OCI-LY1 (cell line): Measurements from ENCODE around the gene ZNF655.

Source experiments
- H2AFZ ChIP-seq: fragments of 200-600 bp; sonication (generic), shearing (Covaris generic); 2 replicates; pipeline ENCODE4 v1.6.0; 2014; ENCODE audit warnings: antibody characterized with exemption, mild to moderate bottlenecking, low read length
- H3F3A ChIP-seq: fragments of 200-600 bp; sonication (generic), shearing (Covaris generic); 2 replicates; pipeline ENCODE4 v1.6.0; 2014; ENCODE audit warnings: mild to moderate bottlenecking, antibody characterized with exemption, low read length, moderate library complexity; ENCODE audit not compliant: insufficient read depth
- H3K27ac ChIP-seq: fragments of 200-600 bp; sonication (generic); 2 replicates; pipeline ENCODE4 v1.5.1; 2014; ENCODE audit warnings: low read length, mixed run types, mild to moderate bottlenecking, low read depth; ENCODE audit not compliant: poor library complexity, severe bottlenecking
- H3K27me3 ChIP-seq: fragments of 200-600 bp; sonication (generic); 2 replicates; pipeline ENCODE4 v1.6.0; 2014; ENCODE audit warnings: antibody characterized with exemption, mild to moderate bottlenecking, low read length, moderate library complexity; ENCODE audit not compliant: insufficient read depth
- H3K36me3 ChIP-seq: fragments of 200-600 bp; sonication (generic); 2 replicates; pipeline ENCODE4 v1.6.1; 2014; ENCODE audit warnings: mild to moderate bottlenecking, antibody characterized with exemption, low read length, moderate library complexity, mixed read lengths; ENCODE audit not compliant: insufficient read depth
- H3K4me1 ChIP-seq: fragments of 200-600 bp; sonication (generic); 2 replicates; pipeline ENCODE4 v1.5.1; 2014; ENCODE audit warnings: mild to moderate bottlenecking, low read length, moderate library complexity; ENCODE audit not compliant: insufficient read depth, severe bottlenecking
- H3K4me2 ChIP-seq: fragments of 200-600 bp; sonication (generic), shearing (Covaris generic); 2 replicates; pipeline ENCODE4 v1.6.1; 2014; ENCODE audit warnings: low read length
- H3K4me3 ChIP-seq: fragments of 200-600 bp; sonication (generic); 2 replicates; pipeline ENCODE4 v1.5.1; 2014; ENCODE audit warnings: low read length, low read depth, mild to moderate bottlenecking, mixed read lengths; ENCODE audit not compliant: poor library complexity, severe bottlenecking
- H3K79me2 ChIP-seq: fragments of 200-600 bp; shearing (Covaris generic); 2 replicates; pipeline ENCODE4 v1.6.1; 2016; ENCODE audit warnings: mixed run types, low read length, mixed read lengths; ENCODE audit not compliant: insufficient read depth
- H3K9ac ChIP-seq: fragments of 200-600 bp; sonication (generic), shearing (Covaris generic); 2 replicates; pipeline ENCODE4 v1.6.1; 2014; ENCODE audit warnings: mild to moderate bottlenecking, low read length, mixed read lengths
- H3K9me2 ChIP-seq: fragments of 200-600 bp; sonication (generic), shearing (Covaris generic); 2 replicates; pipeline ENCODE4 v1.6.1; 2014; ENCODE audit warnings: low read depth, mild to moderate bottlenecking, low read length, mixed read lengths
- H3K9me3 ChIP-seq: fragments of 200-600 bp; shearing (Covaris generic); 2 replicates; pipeline ENCODE4 v1.6.1; 2014; ENCODE audit warnings: low read length, mixed read lengths
- H4K20me1 ChIP-seq: fragments of 200-600 bp; sonication (generic), shearing (Covaris generic); 2 replicates; pipeline ENCODE4 v1.6.0; 2016; ENCODE audit warnings: mild to moderate bottlenecking, low read length; ENCODE audit not compliant: insufficient read depth
- EZH2 ChIP-seq: fragments of 200-600 bp; sonication (generic), shearing (Covaris generic); IDR thresholded peaks from 2 replicates; pipeline ENCODE4 v1.8.0; 2017; ENCODE audit warnings: borderline replicate concordance, mixed run types, mild to moderate bottlenecking, antibody characterized with exemption, low read length, moderate library complexity, mixed read lengths
- TF ChIP-seq, protein P1 (sequence below): fragments of 200-600 bp; sonication (generic), shearing (Covaris generic); IDR thresholded peaks from 2 replicates; pipeline ENCODE4 v1.5.1; 2017; ENCODE audit warnings: mild to moderate bottlenecking, antibody characterized with exemption, low read length, moderate library complexity, mixed read lengths

ZNF655 gene

DNA sequence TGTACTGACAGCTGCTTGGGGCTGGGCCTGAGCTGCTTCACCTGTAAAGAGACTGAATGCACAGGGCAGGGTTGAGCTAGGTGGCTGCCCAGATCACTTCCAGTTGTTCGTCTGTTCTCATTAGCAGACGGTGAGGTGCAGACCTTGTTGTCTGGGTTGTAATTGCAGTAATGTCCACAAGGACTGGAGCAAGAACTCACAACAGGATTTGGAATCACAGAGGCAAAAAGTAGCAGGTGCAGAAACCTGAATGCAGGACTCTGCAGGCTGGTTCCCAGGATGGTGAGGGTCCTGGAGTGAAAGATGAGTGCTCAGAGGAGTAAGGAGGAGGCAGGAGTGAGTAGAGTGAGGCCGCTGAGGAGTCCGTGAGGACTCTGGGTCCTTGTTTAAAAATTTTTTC lies 67.5 kb downstream of the ZNF655 start:
- no peak overlapping the region for H3K27ac ChIP-seq

More for the DNA sequence above, 67.5 kb downstream of the ZNF655 start:
- H3K4me2 ChIP-seq = no peak overlapping the region
- no peak overlapping the region for H3K9ac ChIP-seq
- H3K9me2 ChIP-seq = no peaks in the 10 kb centered on the region
- H3K27me3 ChIP-seq = no peaks in the 10 kb centered on the region
- no peaks in the 10 kb centered on the region for H3K79me2 ChIP-seq
- no peak for TF ChIP-seq EZH2
- TF ChIP-seq, protein P1, sequence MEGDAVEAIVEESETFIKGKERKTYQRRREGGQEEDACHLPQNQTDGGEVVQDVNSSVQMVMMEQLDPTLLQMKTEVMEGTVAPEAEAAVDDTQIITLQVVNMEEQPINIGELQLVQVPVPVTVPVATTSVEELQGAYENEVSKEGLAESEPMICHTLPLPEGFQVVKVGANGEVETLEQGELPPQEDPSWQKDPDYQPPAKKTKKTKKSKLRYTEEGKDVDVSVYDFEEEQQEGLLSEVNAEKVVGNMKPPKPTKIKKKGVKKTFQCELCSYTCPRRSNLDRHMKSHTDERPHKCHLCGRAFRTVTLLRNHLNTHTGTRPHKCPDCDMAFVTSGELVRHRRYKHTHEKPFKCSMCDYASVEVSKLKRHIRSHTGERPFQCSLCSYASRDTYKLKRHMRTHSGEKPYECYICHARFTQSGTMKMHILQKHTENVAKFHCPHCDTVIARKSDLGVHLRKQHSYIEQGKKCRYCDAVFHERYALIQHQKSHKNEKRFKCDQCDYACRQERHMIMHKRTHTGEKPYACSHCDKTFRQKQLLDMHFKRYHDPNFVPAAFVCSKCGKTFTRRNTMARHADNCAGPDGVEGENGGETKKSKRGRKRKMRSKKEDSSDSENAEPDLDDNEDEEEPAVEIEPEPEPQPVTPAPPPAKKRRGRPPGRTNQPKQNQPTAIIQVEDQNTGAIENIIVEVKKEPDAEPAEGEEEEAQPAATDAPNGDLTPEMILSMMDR = no peak
- no peaks in the 10 kb centered on the region for H3F3A ChIP-seq
- no peaks in the 10 kb centered on the region for H3K4me1 ChIP-seq
- no peaks in the 10 kb centered on the region for H3K9me3 ChIP-seq
- no peak overlapping the region for H3K4me3 ChIP-seq
- H2AFZ ChIP-seq = no peak overlapping the region
- H3K36me3 ChIP-seq = peaks cover 100% of the 10 kb centered on the region
- no peaks in the 10 kb centered on the region for H4K20me1 ChIP-seq
